NCI-H2107 treated with DMSO at 0.1 percent for 48 hours (cell line): ENCODE data around the gene RAET1L.
"Not testable (repeated sequence)": the region's sequence is repeated elsewhere in the genome, so short reads cannot be mapped to it uniquely, and the experiment has no call there.

ENCODE experiments used
- DNase-seq: peaks from one replicate; lab custom pipeline; 2025; ENCODE audit not compliant: unreplicated experiment; lab: John Stamatoyannopoulos, UW

The RAET1L gene

DNA sequence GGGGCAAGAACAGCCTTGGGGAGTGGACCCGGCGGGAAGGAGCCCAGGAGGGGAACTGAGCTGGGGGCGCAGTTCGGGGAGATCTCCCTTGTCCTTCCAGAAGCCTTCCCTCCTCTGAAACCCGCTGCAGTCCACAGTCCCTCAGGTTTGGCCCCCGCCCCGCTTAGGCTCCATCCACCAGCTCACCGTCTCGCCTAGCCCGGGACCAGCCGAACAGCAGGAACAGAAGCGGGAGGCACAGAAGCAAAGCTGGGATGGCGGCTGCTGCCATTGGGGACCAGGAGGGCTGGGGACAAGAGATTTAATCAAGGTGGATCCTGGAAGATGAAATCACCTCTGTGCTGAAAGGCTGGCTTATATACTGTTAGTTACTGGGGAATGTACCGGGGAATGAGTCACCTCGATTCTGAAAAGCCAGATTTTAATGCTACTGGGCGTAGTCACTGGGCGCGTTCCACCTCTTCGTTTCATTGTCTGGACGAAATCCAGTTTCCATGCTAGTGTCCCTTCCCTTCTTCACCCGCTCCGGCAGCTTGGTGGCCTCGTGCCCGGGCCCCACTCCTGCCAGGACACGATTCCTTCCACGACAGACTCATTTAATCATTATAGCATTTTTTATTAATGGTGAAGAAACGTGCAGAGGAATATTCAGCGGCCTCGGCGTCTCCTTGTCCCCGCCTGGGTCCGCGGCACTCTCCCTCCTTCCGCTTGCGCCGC lies at the start of gene RAET1L:
RAET1L (minus strand) TSS at position 332 of the 717 bp plus-strand sequence; CDS start at position 271, 61 bp downstream.
- DNase-seq = no peak

GRCh38 chr6:150075034-150075421 lies 49.7 kb upstream of the RAET1L start:
- no peak for DNase-seq

DNA sequence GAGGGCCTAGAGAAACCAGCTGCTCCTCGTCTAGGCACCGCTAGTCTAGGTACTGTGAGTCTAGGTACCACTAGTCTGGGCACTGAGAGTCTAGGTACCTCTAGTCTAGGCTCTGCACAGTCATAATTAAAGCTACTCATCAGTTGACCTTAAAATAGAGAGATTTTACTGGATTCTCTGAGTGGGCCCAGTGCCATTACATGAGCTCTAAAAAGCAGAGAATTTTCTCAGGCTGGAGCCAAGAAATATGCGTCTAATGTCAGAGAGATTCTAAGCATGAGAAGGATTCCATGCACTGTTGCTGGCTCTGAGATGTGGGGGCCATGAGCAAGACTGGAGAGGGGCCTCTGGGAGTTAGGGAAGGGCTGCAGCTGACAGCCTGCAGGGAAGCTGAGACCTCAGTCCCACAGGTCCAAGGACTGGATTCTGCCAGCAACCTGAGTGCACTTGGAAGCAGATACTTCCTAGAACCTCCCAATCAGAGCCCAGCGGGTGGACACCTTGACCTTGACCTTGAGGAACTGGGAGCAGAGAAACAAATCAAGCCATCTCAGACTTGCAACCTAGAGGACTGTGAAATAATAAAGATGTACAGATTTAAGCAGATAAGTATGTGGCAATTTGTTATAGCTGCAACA lies 49.2 kb upstream of the RAET1L start:
- DNase-seq = not testable (repeated sequence)

DNA sequence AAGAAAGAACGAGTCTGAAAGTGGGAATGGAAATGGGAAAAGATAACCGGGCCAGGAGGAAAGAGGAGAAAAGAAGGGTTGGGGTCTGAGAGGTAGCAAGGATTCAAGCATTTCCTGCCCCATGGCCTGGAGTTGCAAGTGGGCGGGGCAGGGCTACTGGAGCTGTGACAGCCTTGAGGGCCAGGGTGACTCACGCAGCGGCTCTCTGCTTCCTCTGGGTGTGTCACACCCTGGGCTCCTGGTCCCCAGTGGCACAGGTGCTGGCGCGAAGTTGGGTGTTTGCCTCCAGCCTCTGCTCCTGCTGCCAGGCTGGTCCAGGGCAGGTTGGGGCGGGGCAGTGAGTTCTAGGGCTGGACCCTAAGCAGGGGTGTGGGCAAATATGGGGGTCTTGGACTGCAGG lies 46.9 kb upstream of the RAET1L start:
- no peak for DNase-seq

GRCh38 chr6:150070236-150070818 lies 45.0 kb upstream of the RAET1L start:
- no peak for DNase-seq

- DNase-seq = no peak
These were observed 44.4 kb upstream of the RAET1L start for GRCh38 chr6:150069706-150070105.

DNA sequence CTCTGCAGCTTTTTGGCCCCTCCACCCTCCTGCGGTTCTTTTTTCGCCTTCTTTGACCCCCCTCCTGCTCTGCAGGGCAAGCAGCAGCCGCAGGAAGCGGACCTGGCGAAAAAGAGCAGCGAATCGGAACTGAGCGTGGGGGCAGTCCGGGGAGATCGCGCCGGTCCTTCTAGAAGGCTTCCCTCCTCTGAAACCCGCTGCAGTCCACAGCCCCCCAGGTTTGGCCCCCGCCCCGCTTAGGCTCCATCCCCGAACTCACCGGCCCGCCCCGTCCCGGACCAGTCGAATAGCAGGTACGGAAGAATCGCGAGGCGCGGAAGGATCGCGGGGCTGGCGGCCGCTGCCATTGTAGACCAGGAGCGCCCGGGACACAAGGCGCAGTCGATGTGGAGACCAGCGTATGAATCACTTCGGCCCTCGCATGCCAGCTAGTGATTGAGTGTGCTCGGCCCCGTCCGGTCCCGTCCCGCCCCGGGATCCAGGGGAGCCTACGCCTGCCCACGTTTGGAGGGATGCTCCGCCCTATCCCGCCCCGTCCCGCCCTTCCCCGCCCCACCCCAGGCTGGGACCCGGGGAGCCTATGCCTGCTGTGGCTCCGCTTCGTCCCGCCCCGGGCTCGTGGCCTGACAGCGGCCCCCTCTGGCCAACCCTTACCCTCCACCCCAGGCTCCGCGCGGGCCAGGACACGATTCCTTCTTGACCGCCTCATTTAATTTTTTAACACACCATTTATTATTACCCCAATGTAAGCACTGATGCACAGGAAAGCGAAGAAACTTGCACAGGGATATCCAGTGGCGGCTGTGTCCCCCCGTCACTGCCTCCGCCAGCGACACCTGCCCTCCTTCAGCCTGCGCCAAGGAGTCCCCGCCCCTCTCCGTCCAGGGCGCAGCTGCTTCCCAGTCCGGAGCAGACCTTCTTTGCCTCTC lies 43.7 kb upstream of the RAET1L start, which contains the start of gene ULBP3:
ULBP3 (minus strand) TSS at position 402 of the 929 bp plus-strand sequence; CDS start at position 347, 55 bp downstream.
- no peak for DNase-seq

GRCh38 chr6:150068151-150068550 lies 42.8 kb upstream of the RAET1L start:
- DNase-seq = no peak

DNA sequence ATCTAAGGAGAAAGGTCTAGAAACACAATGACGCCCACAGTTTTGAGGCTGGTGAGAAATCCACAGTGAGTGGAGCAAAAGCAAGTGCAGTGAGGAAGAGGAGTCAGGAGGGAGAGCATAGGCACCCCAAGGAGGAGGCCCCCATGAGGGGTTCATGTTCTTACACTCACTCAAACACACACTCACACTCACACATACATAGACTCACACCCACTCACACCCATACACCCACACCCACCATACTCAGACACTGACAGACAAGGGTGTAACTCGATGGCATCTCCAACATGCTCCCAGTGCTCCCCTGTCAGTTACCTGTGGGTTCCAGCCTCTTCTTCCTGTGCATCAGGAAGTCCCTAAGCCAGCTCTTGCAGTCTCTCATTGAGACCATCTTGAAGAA lies 39.8 kb upstream of the RAET1L start:
- no peak for DNase-seq

DNA sequence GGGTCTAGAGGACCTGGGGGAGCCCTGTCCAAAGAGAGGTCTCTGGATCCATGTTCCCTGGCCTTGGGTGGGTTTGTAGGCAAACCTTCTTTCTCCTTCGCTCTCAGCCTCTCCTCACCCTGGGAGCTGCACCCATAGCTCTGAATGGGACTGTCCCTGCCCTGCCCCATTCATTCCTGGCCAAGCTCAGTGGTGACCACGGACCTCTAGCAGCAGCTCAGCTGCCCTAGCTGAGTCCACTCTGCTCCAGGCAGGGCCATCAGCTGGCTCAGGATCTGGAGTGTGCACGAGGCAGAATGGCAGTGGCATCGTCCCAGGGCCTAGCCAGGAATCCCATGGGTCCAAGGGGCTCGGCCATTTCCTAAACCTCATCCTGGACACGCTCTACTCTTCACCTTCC lies 38.3 kb upstream of the RAET1L start:
- no peak for DNase-seq

- DNase-seq = not testable (repeated sequence)
These were observed 34.6 kb upstream of the RAET1L start for GRCh38 chr6:150059973-150060372.

DNA sequence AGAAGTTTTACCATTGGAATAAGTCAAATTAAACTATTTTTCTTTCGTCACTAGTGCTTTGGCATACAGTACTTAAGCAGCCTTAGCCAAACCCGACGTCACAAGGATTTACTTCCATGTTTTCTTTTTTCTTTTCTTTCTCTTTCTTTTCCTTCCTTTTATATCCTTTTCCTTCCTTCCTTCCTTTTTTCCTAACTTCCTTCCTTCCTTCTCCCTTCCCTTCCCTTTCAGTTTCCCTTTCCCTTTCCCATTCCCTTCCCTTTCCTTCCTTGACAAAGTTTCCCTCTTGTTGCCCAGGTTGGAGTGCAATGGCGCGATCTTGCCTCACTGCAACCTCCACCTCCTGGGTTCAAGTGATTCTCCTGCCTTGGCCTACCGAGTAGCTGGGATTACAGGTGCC lies 33.7 kb upstream of the RAET1L start:
- DNase-seq = no peak

GRCh38 chr6:150058231-150058792 lies 33.0 kb upstream of the RAET1L start:
- DNase-seq = no peak

- DNase-seq = no peak
These were observed 32.2 kb upstream of the RAET1L start for GRCh38 chr6:150057501-150057951.

DNA sequence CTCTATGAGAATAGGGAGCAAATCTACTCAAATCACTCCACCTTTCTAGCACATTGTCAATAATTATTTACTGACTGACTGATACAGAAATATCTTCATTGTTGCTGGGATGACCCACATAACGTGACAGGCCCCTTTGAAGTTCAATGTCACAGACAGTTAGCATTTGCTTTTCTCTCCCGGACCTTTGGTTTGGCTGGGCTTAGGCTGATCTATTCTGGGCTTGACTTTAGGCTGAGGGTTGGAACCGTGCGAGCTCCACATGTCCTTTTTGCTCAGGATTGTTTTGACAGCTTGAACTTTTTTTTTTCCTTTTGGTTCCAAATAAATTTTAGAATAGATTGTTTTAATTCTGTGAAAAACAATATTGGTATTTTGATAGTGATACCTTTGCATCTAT lies 31.6 kb upstream of the RAET1L start:
- no peak for DNase-seq

- DNase-seq = no peak
These were observed 30.8 kb upstream of the RAET1L start for GRCh38 chr6:150056156-150056555.

- DNase-seq = no peak
These were observed 29.8 kb upstream of the RAET1L start for GRCh38 chr6:150055131-150055530.

GRCh38 chr6:150053450-150053849 lies 28.1 kb upstream of the RAET1L start:
- DNase-seq = no peak

DNA sequence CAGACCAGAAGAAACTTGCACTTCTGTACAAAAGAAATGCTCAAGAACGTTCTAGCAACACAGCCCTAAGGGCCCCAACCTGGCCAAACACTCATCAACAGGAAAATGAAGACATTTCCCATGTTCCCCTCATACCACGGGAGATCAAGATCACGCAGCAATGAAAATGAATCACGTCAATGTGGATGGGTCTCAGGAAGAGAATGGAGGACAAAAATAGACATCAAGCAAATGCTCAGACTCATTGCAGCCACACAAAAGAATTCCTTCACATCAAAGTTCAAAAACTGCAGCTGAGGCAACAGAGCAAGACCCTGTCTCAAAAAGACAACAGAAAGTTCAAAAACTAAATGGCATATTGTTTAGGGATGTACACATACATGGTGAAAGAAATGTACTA lies 25.5 kb upstream of the RAET1L start:
- no peak for DNase-seq

GRCh38 chr6:150048099-150048498 lies 22.8 kb upstream of the RAET1L start:
- no peak for DNase-seq

GRCh38 chr6:150046943-150047342 lies 21.6 kb upstream of the RAET1L start:
- no peak for DNase-seq
